HG02938 (cell line): Measurements from ENCODE around the gene WASHC3.
A peak's percentile ranks its signal among the peaks of the same experiment; 100 is the strongest.
"Not testable (repeated sequence)": the region's sequence is repeated elsewhere in the genome, so short reads cannot be mapped to it uniquely, and the experiment has no call there.

Experiments used
- ATAC-seq: cut with Tn5 transposase; IDR thresholded peaks from one replicate; pipeline ENCODE4 v1.9.1; 2021; ENCODE audit warnings: mild to moderate bottlenecking, moderate library complexity; ENCODE audit not compliant: unreplicated experiment

WASHC3 gene

GRCh38 chr12:102051431-102051965, 10.3 kb downstream of the WASHC3 start:
- ATAC-seq, result no peak

- ATAC-seq, result no peak
Observed at GRCh38 chr12:102050660-102051430, 10.9 kb downstream of the WASHC3 start.

- ATAC-seq, result peak; percentile 85
Observed at GRCh38 chr12:102043928-102044327, 17.9 kb downstream of the WASHC3 start.

GRCh38 chr12:102033991-102034745, 27.6 kb downstream of the WASHC3 start:
- ATAC-seq, result no peak

- no peak for ATAC-seq
Observed at GRCh38 chr12:102031852-102032251, 29.9 kb downstream of the WASHC3 start.

GRCh38 chr12:102029141-102029540, 32.6 kb downstream of the WASHC3 start:
- ATAC-seq, result no peak

- no peak for ATAC-seq
Observed at GRCh38 chr12:102026728-102027127, 35.1 kb downstream of the WASHC3 start.

- ATAC-seq, result no peak
Observed at GRCh38 chr12:102024765-102025164, 37.0 kb downstream of the WASHC3 start.

- no peak for ATAC-seq
Observed at GRCh38 chr12:102023343-102023930, 38.4 kb downstream of the WASHC3 start.

GRCh38 chr12:102022286-102022685, 39.5 kb downstream of the WASHC3 start:
- no peak for ATAC-seq

- no peak for ATAC-seq
Observed at GRCh38 chr12:102021540-102022246, 40.1 kb downstream of the WASHC3 start.

- ATAC-seq, result not testable (repeated sequence)
Observed at GRCh38 chr12:102018607-102019006, 43.2 kb downstream of the WASHC3 start.

GRCh38 chr12:102016472-102016871, 45.3 kb downstream of the WASHC3 start:
- no peak for ATAC-seq

GRCh38 chr12:102010265-102010994, 51.4 kb downstream of the WASHC3 start:
- peak; percentile 92 for ATAC-seq

GRCh38 chr12:102009796-102010195, 52.0 kb downstream of the WASHC3 start:
- ATAC-seq, result no peak

GRCh38 chr12:102008615-102009126, 53.1 kb downstream of the WASHC3 start:
- no peak for ATAC-seq

- no peak for ATAC-seq
Observed at GRCh38 chr12:102005256-102005655, 56.5 kb downstream of the WASHC3 start.

GRCh38 chr12:101997102-101997501, 64.7 kb downstream of the WASHC3 start:
- ATAC-seq, result no peak

- ATAC-seq, result no peak
Observed at GRCh38 chr12:101995684-101996083, 66.1 kb downstream of the WASHC3 start.

- ATAC-seq, result no peak
Observed at GRCh38 chr12:101992091-101992490, 69.7 kb downstream of the WASHC3 start.
